HG02943 (cell line): ENCODE measurements around the gene PPP1R2.

ENCODE experiments used
- ATAC-seq: cut with Tn5 transposase; IDR thresholded peaks from one replicate; pipeline ENCODE4 v1.9.1; 2021; ENCODE audit warnings: mild to moderate bottlenecking, low read depth, moderate library complexity; ENCODE audit not compliant: unreplicated experiment

PPP1R2 gene

DNA sequence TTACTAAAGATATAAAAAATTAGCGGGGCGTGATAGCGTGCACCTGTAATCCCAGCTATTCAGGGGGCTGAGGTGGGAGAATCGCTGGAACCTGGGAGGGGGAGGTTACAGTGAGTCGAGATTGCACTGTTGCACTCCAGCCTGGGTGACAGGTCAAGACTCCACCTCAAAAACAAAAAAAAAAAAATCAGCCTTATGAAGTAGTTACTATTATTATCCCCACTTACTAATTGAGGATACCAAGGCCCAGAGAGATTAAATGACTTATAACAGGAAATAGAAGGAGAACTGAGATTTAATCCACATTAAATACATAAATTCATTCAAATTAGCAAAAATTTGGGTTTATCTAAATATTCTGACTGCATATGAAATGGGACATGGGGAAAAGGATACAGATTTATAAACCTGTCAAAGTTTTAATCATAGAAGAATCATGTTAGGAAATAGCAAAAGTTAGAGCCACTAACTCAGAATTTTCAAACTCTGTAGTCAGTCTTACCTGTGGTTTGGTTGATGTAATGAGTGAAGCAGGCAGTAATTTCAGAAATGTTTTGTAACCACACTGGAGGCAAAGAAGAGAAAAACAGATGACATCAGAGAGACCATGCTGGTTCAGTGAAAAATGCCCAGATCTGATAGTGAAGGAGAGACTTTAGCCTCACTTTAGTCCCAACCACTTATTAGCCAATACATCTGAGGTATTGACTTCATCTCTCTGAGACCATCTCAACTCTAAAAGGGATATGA, 75.3 kb downstream of the PPP1R2 start:
- no peak for ATAC-seq

DNA sequence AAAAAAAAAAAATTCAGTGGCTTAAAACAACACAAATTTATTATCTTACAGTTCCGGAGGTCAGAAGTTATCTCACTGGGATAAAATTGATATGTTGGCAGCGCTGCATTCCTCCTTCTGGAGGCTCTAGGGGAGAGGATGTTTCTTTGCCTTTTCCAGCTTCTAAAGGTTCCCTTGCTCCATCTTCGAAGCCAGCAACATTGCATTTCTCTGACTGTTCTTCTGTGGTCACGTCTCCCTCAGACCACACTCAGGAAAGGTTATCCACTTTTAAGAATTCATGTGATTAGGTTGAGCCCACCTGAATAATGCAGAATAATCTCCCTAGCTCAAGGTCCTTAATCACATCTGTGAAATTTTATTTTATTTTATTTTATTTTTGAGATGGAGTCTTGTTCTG, 76.9 kb downstream of the PPP1R2 start:
- no peak for ATAC-seq
